Immature natural killer cell (primary cell): ENCODE data around the gene HPX. TPM values are rescaled to one million over a fixed set of nuclear protein-coding genes. Genes with fewer than 3 reads are reported as not detected.
A peak's percentile ranks its signal among the peaks of the same experiment; 100 is the strongest.

Experiments used
- DNase-seq, 3 donors: peaks; one replicate each; pipeline ENCODE4 v3.0.0; 2022; ENCODE audit warnings: mixed read lengths in 1 of 3
- H3K27ac Mint-ChIP-seq, 6 donors: one replicate each; pipeline ENCODE4 v1.8.0; 2020; ENCODE audit warnings: mixed read lengths in 6 of 6, mild to moderate bottlenecking in 5 of 6, inconsistent platforms in 4 of 6, moderate library complexity in 3 of 6
- H3K27me3 Mint-ChIP-seq, 3 donors: one replicate each; pipeline ENCODE4 v1.8.0; 2020 to 2021; ENCODE audit warnings: low read depth in 3 of 3, mild to moderate bottlenecking in 3 of 3, mixed read lengths in 3 of 3, moderate library complexity in 3 of 3, inconsistent platforms in 1 of 3
- H3K36me3 Mint-ChIP-seq, 3 donors: one replicate each; pipeline ENCODE4 v1.8.0; 2020; ENCODE audit warnings: mixed read lengths in 3 of 3, inconsistent platforms in 2 of 3, mild to moderate bottlenecking in 2 of 3
- H3K4me1 Mint-ChIP-seq, 2 donors: one replicate each; pipeline ENCODE4 v1.8.0; 2020; ENCODE audit warnings: inconsistent platforms in 2 of 2, mild to moderate bottlenecking in 2 of 2, mixed read lengths in 2 of 2, moderate library complexity in 1 of 2
- H3K4me3 Mint-ChIP-seq, 5 donors: one replicate each; pipeline ENCODE4 v1.8.0; 2020; ENCODE audit warnings: mild to moderate bottlenecking in 5 of 5, mixed read lengths in 5 of 5, inconsistent platforms in 3 of 5, moderate library complexity in 3 of 5
- H3K9me3 Mint-ChIP-seq, 6 donors: one replicate each; pipeline ENCODE4 v1.8.0; 2020; ENCODE audit warnings: mild to moderate bottlenecking in 6 of 6, mixed read lengths in 6 of 6, inconsistent platforms in 4 of 6, moderate library complexity in 3 of 6
- polyA plus RNA-seq, 3 donors: library from polyadenylated mRNA; unstranded; fragments of 300-500 nt; fragmentation: Illumina TruSeq; gene quantifications; one replicate each; pipeline ENCODE4 v1.2.3, GENCODE V29; 2021

The HPX gene
- polyA plus RNA-seq, 3 donors from 2014 or later: not detected

GRCh38 chr11:6456361-6457073 is 15.7 kb upstream of the HPX start:
- Mint-ChIP-seq H3K27me3 (peaks cover 0 to 5% (median 1%) of the 10 kb centered on the region in 3 donors), H3K36me3 (peaks cover 15 to 33% (median 29%) of the 10 kb centered on the region in 3 donors), H3K9me3 (no peaks in the 10 kb centered on the region), H3K4me3 (no peak overlapping the region), H3K27ac (no peak overlapping the region), H3K4me1 (no peaks in the 10 kb centered on the region)
- no peak for DNase-seq

- Mint-ChIP-seq H3K36me3 (peaks cover 14 to 29% (median 28%) of the 10 kb centered on the region in 3 donors), H3K4me3 (no peak overlapping the region), H3K4me1 (no peaks in the 10 kb centered on the region), H3K27me3 (peaks cover 0 to 3% (median 1%) of the 10 kb centered on the region in 3 donors), H3K9me3 (no peaks in the 10 kb centered on the region), H3K27ac (no peak overlapping the region)
- DNase-seq: no peak
Measured at GRCh38 chr11:6455070-6455469, 14.3 kb upstream of the HPX start.

- DNase-seq: no peak
- Mint-ChIP-seq H3K4me1 (no peaks in the 10 kb centered on the region), H3K27ac (no peak overlapping the region), H3K9me3 (no peaks in the 10 kb centered on the region), H3K36me3 (peaks cover 14 to 29% (median 28%) of the 10 kb centered on the region in 3 donors), H3K27me3 (peaks cover 0 to 3% (median 1%) of the 10 kb centered on the region in 3 donors), H3K4me3 (no peak overlapping the region)
Measured at GRCh38 chr11:6453152-6453551, 12.4 kb upstream of the HPX start.

GRCh38 chr11:6452219-6452618 is 11.4 kb upstream of the HPX start:
- Mint-ChIP-seq H3K9me3 (no peaks in the 10 kb centered on the region), H3K27ac (peak overlapping the region in 1 of 6 donors; percentile 42), H3K36me3 (peaks cover 14 to 33% (median 29%) of the 10 kb centered on the region in 3 donors), H3K27me3 (peaks cover 0 to 3% (median 1%) of the 10 kb centered on the region in 3 donors), H3K4me3 (no peak overlapping the region), H3K4me1 (no peaks in the 10 kb centered on the region)
- DNase-seq: no peak

- no peaks in the 10 kb centered on the region for H3K27me3 Mint-ChIP-seq
Measured at GRCh38 chr11:6448574-6448973, 7.8 kb upstream of the HPX start.

GRCh38 chr11:6443269-6444003 is 2.6 kb upstream of the HPX start:
- no peaks in the 10 kb centered on the region for H3K27me3 Mint-ChIP-seq
- H3K4me3 Mint-ChIP-seq: no peak overlapping the region

More at GRCh38 chr11:6448574-6448973, 7.8 kb upstream of the HPX start:
- no peak overlapping the region for H3K4me3 Mint-ChIP-seq
- DNase-seq: no peak
- H3K36me3 Mint-ChIP-seq: peaks cover 4 to 15% (median 15%) of the 10 kb centered on the region in 3 donors
- no peak overlapping the region for H3K27ac Mint-ChIP-seq
- no peaks in the 10 kb centered on the region for H3K4me1 Mint-ChIP-seq
- H3K9me3 Mint-ChIP-seq: no peaks in the 10 kb centered on the region

GRCh38 chr11:6442441-6442840 is 1.7 kb upstream of the HPX start:
- Mint-ChIP-seq H3K4me1 (no peaks in the 10 kb centered on the region), H3K27me3 (no peaks in the 10 kb centered on the region), H3K4me3 (no peak overlapping the region), H3K27ac (no peak overlapping the region), H3K9me3 (no peaks in the 10 kb centered on the region), H3K36me3 (no peaks in the 10 kb centered on the region)
- DNase-seq: no peak

More at GRCh38 chr11:6443269-6444003, 2.6 kb upstream of the HPX start:
- peak; percentile 38 to 54 (median 52) for DNase-seq
- H3K36me3 Mint-ChIP-seq: peaks cover 0 to 5% (median 0%) of the 10 kb centered on the region in 3 donors
- H3K27ac Mint-ChIP-seq: no peak overlapping the region
- no peaks in the 10 kb centered on the region for H3K9me3 Mint-ChIP-seq
- H3K4me1 Mint-ChIP-seq: no peaks in the 10 kb centered on the region

- H3K4me3 Mint-ChIP-seq: no peak overlapping the region
- no peaks in the 10 kb centered on the region for H3K4me1 Mint-ChIP-seq
- H3K27me3 Mint-ChIP-seq: peaks cover 0 to 2% (median 0%) of the 10 kb centered on the region in 3 donors
- no peak overlapping the region for H3K27ac Mint-ChIP-seq
- H3K9me3 Mint-ChIP-seq: no peaks in the 10 kb centered on the region
- H3K36me3 Mint-ChIP-seq: peaks cover 0 to 3% (median 0%) of the 10 kb centered on the region in 3 donors
- peak; percentile 12 to 30 (median 17) for DNase-seq
Measured at GRCh38 chr11:6438979-6439571, 1.7 kb downstream of the HPX start.

- Mint-ChIP-seq H3K9me3 (no peaks in the 10 kb centered on the region), H3K36me3 (peaks cover 0 to 3% (median 3%) of the 10 kb centered on the region in 3 donors), H3K27ac (no peak overlapping the region), H3K4me1 (no peaks in the 10 kb centered on the region), H3K4me3 (no peak overlapping the region), H3K27me3 (peaks cover 0 to 3% (median 2%) of the 10 kb centered on the region in 3 donors)
- peak in 2 of 3 donors; percentile 15 to 17 for DNase-seq
Measured at GRCh38 chr11:6437993-6438392, 2.8 kb downstream of the HPX start.

GRCh38 chr11:6437423-6437822 is 3.4 kb downstream of the HPX start:
- H3K36me3 Mint-ChIP-seq: peaks cover 0 to 3% (median 3%) of the 10 kb centered on the region in 3 donors
- H3K27me3 Mint-ChIP-seq: peaks cover 0 to 3% (median 2%) of the 10 kb centered on the region in 3 donors
- no peak overlapping the region for H3K4me3 Mint-ChIP-seq
- no peak for DNase-seq
- H3K9me3 Mint-ChIP-seq: no peaks in the 10 kb centered on the region
- no peaks in the 10 kb centered on the region for H3K4me1 Mint-ChIP-seq
- H3K27ac Mint-ChIP-seq: no peak overlapping the region

GRCh38 chr11:6433998-6434660 is 6.7 kb downstream of the HPX start:
- Mint-ChIP-seq H3K4me1 (no peaks in the 10 kb centered on the region), H3K27ac (peak overlapping the region in 1 of 6 donors; percentile 1), H3K36me3 (peaks cover 0 to 3% (median 3%) of the 10 kb centered on the region in 3 donors), H3K27me3 (peaks cover 2 to 3% (median 2%) of the 10 kb centered on the region in 3 donors), H3K4me3 (no peak overlapping the region), H3K9me3 (no peaks in the 10 kb centered on the region)
- DNase-seq: no peak

GRCh38 chr11:6431861-6432260 is 8.9 kb downstream of the HPX start:
- Mint-ChIP-seq H3K27ac (no peak overlapping the region), H3K27me3 (peaks cover 2 to 4% (median 3%) of the 10 kb centered on the region in 3 donors), H3K4me3 (no peak overlapping the region), H3K9me3 (peaks cover 0 to 2% (median 0%) of the 10 kb centered on the region in 6 donors), H3K36me3 (peaks cover 0 to 3% (median 3%) of the 10 kb centered on the region in 3 donors), H3K4me1 (no peaks in the 10 kb centered on the region)
- no peak for DNase-seq

- H3K27ac Mint-ChIP-seq: no peak overlapping the region
- peaks cover 0 to 2% (median 0%) of the 10 kb centered on the region in 6 donors for H3K9me3 Mint-ChIP-seq
- DNase-seq: no peak
- H3K36me3 Mint-ChIP-seq: no peaks in the 10 kb centered on the region
- peaks cover 2 to 7% (median 2%) of the 10 kb centered on the region in 3 donors for H3K27me3 Mint-ChIP-seq
- no peaks in the 10 kb centered on the region for H3K4me1 Mint-ChIP-seq
- H3K4me3 Mint-ChIP-seq: no peak overlapping the region
Measured at GRCh38 chr11:6427516-6427915, 13.3 kb downstream of the HPX start.
